Breast epithelium (tissue), 4 donors: ENCODE results near the gene KPNA4. TPM values are rescaled to one million over a fixed set of nuclear protein-coding genes. Genes with fewer than 3 reads are reported as not detected.

Source experiments
- DNase-seq, 2 donors: peaks; one replicate each; pipeline ENCODE4 v3.0.0-alpha.2; 2019; ENCODE audit warnings: low spot score in 2 of 2
- H3K27ac ChIP-seq, 2 donors: fragments of 200-600 bp; sonication (generic) in 1 of 2; one replicate each; pipeline ENCODE4 v1.5.1; 2016 to 2019; ENCODE audit warnings: mild to moderate bottlenecking in 1 of 2
- H3K27me3 ChIP-seq, 2 donors: fragments of 200-600 bp; sonication (generic) in 1 of 2; one replicate each; pipeline versions ENCODE4 v1.5.1 to v1.6.0; 2017 to 2019; ENCODE audit warnings: control low read depth in 1 of 2, mild to moderate bottlenecking in 1 of 2
- H3K36me3 ChIP-seq: fragments of 200-600 bp; one replicate; pipeline ENCODE4 v1.5.1; 2019
- H3K4me1 ChIP-seq, 2 donors: fragments of 200-600 bp; sonication (generic); one replicate each; pipeline ENCODE4 v1.5.1; 2016 to 2019; ENCODE audit warnings: control low read depth in 1 of 2
- H3K4me3 ChIP-seq, 3 donors: fragments of 200-600 bp; sonication (generic); 1 replicate in 2 of 3; 2 replicates in 1 of 3; pipeline ENCODE4 v1.5.1; 2016 to 2019; ENCODE audit warnings: mild to moderate bottlenecking in 3 of 3, moderate library complexity in 2 of 3
- H3K9me3 ChIP-seq, 2 donors: fragments of 200-600 bp; sonication (generic) in 1 of 2; one replicate each; pipeline ENCODE4 v1.5.1; 2016 to 2019; ENCODE audit warnings: control low read depth in 1 of 2
- POLR2A ChIP-seq: fragments of 450-650 bp; IDR thresholded peaks from one replicate; pipeline ENCODE4 v1.6.1; 2016; ENCODE audit warnings: antibody characterized with exemption, mild to moderate bottlenecking, moderate library complexity
- POLR2AphosphoS5 ChIP-seq, 3 donors: sonication (generic); formaldehyde crosslinking; IDR thresholded peaks; one replicate each; pipeline ENCODE4 v1.6.1; 2017; ENCODE audit warnings: antibody characterized with exemption in 3 of 3
- intact Hi-C: fragments of 100-400 bp; cut with DNase I; formaldehyde crosslinking; loops from one replicate; pipeline ENCODE4 v1.15.1; 2023; ENCODE audit warnings: low total_unique reads
- total RNA-seq, 3 donors: library from RNA; depleted of rRNA; stranded (reverse); fragments of >200 nt; gene quantifications; one replicate each; pipeline ENCODE4 v1.1.0, GENCODE V29; 2016
- TF ChIP-seq, protein P1 (sequence below), 3 donors: fragments of 450-650 bp; IDR thresholded peaks; one replicate each; pipeline ENCODE4 v1.5.1; 2016 to 2017; ENCODE audit warnings: antibody characterized with exemption in 3 of 3, mild to moderate bottlenecking in 3 of 3, moderate library complexity in 3 of 3

KPNA4 gene
- total RNA-seq, 3 donors from 2014 or later, result 25.2 to 39.2 (median 35.6) TPM

DNA sequence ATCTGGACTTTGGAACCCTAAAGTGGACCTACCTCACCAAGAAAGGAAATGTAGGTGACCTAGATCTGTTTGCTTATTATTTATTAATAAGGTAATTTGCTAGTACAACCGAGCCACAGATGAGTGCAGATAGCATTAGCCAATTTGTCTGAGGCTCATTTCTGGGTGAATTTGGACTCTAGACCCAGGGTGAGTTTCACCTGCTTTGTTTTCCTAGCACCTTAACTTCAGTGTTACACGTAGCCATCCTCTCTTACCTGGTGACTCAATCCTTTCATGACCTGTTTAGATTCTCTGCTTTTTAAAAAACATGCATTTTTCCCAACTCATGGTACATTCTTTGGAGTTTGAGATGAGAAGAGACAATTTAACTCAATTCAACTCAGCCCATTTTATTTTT, 33.5 kb upstream of the KPNA4 start:
- no peaks in the 10 kb centered on the region for H3K4me1 ChIP-seq
- TF ChIP-seq POLR2A (no peak), POLR2AphosphoS5 (IDR thresholded peaks at IDR 0.05) (no peak)
- TF ChIP-seq, protein P1, sequence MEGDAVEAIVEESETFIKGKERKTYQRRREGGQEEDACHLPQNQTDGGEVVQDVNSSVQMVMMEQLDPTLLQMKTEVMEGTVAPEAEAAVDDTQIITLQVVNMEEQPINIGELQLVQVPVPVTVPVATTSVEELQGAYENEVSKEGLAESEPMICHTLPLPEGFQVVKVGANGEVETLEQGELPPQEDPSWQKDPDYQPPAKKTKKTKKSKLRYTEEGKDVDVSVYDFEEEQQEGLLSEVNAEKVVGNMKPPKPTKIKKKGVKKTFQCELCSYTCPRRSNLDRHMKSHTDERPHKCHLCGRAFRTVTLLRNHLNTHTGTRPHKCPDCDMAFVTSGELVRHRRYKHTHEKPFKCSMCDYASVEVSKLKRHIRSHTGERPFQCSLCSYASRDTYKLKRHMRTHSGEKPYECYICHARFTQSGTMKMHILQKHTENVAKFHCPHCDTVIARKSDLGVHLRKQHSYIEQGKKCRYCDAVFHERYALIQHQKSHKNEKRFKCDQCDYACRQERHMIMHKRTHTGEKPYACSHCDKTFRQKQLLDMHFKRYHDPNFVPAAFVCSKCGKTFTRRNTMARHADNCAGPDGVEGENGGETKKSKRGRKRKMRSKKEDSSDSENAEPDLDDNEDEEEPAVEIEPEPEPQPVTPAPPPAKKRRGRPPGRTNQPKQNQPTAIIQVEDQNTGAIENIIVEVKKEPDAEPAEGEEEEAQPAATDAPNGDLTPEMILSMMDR (IDR thresholded peaks at IDR 0.05), result no peak

DNA sequence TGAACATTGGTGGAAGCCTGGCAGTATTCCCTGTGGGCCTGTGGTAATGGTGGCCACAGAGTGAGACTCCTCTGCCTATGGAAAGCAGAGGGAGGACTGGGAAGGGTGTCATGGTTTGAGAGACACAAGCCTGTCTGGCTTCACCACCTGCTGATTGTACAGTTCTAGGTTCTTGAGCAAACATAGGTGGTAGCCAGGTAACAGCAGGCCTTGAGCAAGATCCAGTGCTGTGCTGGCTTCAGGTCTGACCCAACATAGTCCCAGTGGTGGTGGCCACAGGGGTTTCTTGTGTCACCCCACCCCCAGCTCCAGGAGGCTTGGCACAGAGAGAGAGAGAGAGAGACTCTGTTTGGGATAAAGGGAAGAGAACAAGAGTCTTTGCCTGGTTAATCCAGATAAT, 22.7 kb upstream of the KPNA4 start:
- intact Hi-C loops, result no loop called here
- Histone ChIP-seq H3K27ac (no peak overlapping the region), H3K9me3 (peaks cover 10 to 39% of the 10 kb centered on the region in 2 donors), H3K27me3 (no peaks in the 10 kb centered on the region), H3K4me1 (no peaks in the 10 kb centered on the region), H3K36me3 (no peaks in the 10 kb centered on the region), H3K4me3 (no peak overlapping the region)
- no peak for TF ChIP-seq POLR2A
- TF ChIP-seq, protein P1 (IDR thresholded peaks at IDR 0.05), result no peak
- TF ChIP-seq POLR2AphosphoS5 (IDR thresholded peaks at IDR 0.05), result no peak
- no peak for DNase-seq

More for the DNA sequence above, 33.5 kb upstream of the KPNA4 start:
- Histone ChIP-seq H3K27me3 (no peaks in the 10 kb centered on the region), H3K4me3 (no peak overlapping the region), H3K36me3 (no peaks in the 10 kb centered on the region), H3K27ac (no peak overlapping the region), H3K9me3 (no peaks in the 10 kb centered on the region)
- intact Hi-C loops, result no loop called here
- DNase-seq, result no peak

DNA sequence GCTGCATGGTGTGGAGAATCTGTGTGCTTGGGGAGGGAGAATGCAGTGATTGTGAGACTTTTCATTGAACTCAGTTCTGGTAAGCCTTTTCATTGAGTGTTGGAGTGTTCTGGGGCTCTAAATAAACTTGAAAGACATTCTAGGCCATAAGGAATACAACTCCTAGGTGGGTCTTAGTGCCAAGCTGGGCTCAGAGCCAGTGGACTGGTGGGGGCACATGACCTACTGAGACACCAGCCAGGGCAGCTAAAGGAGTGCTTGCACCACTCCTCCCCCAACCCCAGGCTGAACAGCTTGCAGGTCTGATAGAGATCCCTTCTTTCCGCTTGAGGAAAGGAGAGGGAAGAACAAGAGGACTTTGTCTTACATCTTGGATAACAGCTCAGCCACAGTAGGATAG, 21.7 kb upstream of the KPNA4 start:
- no peak for DNase-seq
- no peaks in the 10 kb centered on the region for H3K27me3 ChIP-seq
- H3K4me1 ChIP-seq, result no peaks in the 10 kb centered on the region
- no peak for TF ChIP-seq POLR2A
- no peak for TF ChIP-seq POLR2AphosphoS5 (IDR thresholded peaks at IDR 0.05)
- TF ChIP-seq, protein P1 (IDR thresholded peaks at IDR 0.05), result no peak
- intact Hi-C loops, result no loop called here
- H3K9me3 ChIP-seq, result peaks cover 10 to 36% of the 10 kb centered on the region in 2 donors
- no peak overlapping the region for H3K4me3 ChIP-seq
- H3K36me3 ChIP-seq, result no peaks in the 10 kb centered on the region
- no peak overlapping the region for H3K27ac ChIP-seq

DNA sequence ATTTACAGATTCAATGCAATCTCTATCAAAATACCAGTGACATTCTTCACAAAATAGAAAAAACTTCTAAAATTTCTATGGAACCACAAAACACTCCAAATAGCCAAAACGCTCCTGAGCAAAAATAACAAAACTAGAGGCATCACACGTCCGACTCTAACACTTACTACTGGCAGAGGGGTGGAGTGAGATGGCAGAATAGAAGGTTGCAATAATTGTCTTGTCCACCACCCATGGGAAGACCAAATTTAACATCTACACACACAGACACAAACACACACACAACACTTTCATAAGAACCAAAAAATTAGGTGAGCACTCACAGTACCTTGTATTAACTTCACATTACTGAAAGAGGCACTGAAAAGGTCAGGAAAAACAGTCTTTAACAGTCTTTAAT, 21.3 kb upstream of the KPNA4 start:
- intact Hi-C loops, result no loop called here
- no peaks in the 10 kb centered on the region for H3K4me1 ChIP-seq
- TF ChIP-seq, protein P1 (IDR thresholded peaks at IDR 0.05), result no peak
- TF ChIP-seq POLR2A (no peak), POLR2AphosphoS5 (IDR thresholded peaks at IDR 0.05) (no peak)
- no peaks in the 10 kb centered on the region for H3K27me3 ChIP-seq
- DNase-seq, result no peak
- H3K36me3 ChIP-seq, result no peaks in the 10 kb centered on the region
- H3K27ac ChIP-seq, result no peak overlapping the region
- peaks cover 10 to 36% of the 10 kb centered on the region in 2 donors for H3K9me3 ChIP-seq
- no peak overlapping the region for H3K4me3 ChIP-seq

DNA sequence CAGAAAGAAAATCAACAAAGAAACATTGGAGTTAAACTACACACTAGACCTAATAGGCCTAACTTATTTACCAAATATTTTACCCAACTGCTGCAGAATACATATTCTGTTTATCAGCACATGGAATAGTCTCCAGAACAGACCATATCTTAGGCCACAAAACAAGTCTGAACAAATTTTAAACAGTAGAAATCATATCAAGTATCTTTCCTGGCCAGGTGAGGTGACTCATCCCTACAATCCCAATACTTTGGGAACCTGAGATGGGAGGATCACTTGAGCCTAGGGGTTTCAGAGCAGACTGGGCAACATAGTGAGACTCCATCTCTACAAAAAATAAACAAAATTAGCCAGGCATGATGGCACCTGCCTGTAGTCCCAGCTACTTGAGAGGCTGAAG, 18.1 kb upstream of the KPNA4 start:
- no peak for DNase-seq

More for the DNA sequence above, 18.1 kb upstream of the KPNA4 start:
- TF ChIP-seq, protein P1 (IDR thresholded peaks at IDR 0.05), result no peak
- TF ChIP-seq POLR2AphosphoS5 (IDR thresholded peaks at IDR 0.05), result no peak
- no peaks in the 10 kb centered on the region for H3K27me3 ChIP-seq
- H3K4me1 ChIP-seq, result no peaks in the 10 kb centered on the region
- no peak overlapping the region for H3K4me3 ChIP-seq
- H3K36me3 ChIP-seq, result no peaks in the 10 kb centered on the region
- no peak overlapping the region for H3K27ac ChIP-seq
- intact Hi-C loops, result no loop called here
- H3K9me3 ChIP-seq, result peaks cover 15 to 34% of the 10 kb centered on the region in 2 donors
